ENCODE results near the gene USP12. TPM values are rescaled to one million over a fixed set of nuclear protein-coding genes. Genes with fewer than 3 reads are reported as not detected.
"Not testable (repeated sequence)": the region's sequence is repeated elsewhere in the genome, so short reads cannot be mapped to it uniquely, and the experiment has no call there.

USP12 gene
- total RNA-seq, 2 donors from 2014 or later: 11.3 to 21.5 TPM

DNA sequence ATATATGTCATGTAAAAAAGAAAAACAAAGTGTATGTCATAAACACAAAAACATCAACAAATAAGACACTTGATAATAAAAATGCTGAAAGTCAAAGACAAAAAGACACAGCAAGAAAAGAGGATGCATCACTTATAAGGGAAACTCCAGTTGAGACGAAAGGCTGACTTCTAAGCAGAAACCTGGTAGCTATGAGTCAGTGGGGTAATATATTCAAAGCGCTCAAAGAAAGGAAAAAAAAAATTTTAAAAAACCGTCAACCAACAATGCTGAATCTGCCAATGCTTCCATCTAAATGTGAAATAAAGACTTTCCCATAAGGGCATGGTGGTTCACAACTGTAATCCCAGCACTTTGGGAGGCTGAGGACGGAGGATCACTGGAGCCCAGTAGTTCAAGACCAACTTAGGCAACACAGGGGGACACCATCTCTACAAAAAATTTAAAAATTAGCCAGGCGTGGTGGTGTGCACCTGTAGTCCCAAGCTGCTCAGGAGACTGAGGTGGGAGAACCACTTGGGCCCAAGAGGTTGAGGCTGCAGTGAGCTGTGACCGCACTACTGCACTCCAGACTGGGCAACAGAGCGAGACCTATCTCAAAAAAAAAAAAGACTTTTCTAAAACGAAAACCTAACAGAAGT lies 24.0 kb downstream of the USP12 start:
- WGBS: 91% methylated on average over 8 of the region's 8 CpGs
- intact Hi-C loops (cut with DNase I): no loop called here
- TF ChIP-seq POLR2A (IDR thresholded peaks at IDR 0.05) (no peak), POLR2AphosphoS5 (IDR thresholded peaks at IDR 0.05) (no peak)
- TF ChIP-seq, protein P1, sequence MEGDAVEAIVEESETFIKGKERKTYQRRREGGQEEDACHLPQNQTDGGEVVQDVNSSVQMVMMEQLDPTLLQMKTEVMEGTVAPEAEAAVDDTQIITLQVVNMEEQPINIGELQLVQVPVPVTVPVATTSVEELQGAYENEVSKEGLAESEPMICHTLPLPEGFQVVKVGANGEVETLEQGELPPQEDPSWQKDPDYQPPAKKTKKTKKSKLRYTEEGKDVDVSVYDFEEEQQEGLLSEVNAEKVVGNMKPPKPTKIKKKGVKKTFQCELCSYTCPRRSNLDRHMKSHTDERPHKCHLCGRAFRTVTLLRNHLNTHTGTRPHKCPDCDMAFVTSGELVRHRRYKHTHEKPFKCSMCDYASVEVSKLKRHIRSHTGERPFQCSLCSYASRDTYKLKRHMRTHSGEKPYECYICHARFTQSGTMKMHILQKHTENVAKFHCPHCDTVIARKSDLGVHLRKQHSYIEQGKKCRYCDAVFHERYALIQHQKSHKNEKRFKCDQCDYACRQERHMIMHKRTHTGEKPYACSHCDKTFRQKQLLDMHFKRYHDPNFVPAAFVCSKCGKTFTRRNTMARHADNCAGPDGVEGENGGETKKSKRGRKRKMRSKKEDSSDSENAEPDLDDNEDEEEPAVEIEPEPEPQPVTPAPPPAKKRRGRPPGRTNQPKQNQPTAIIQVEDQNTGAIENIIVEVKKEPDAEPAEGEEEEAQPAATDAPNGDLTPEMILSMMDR (IDR thresholded peaks at IDR 0.05): no peak
- Histone ChIP-seq H3K4me1 (replicated peaks) (no peaks in the 10 kb centered on the region), H3K9me3 (no peaks in the 10 kb centered on the region), H3K27me3 (replicated peaks; ENCODE audit: insufficient read depth) (no peaks in the 10 kb centered on the region), H3K36me3 (no peaks in the 10 kb centered on the region), H3K4me3 (no peak overlapping the region), H3K27ac (no peak overlapping the region)
- no peak for DNase-seq (ENCODE audit: low spot score)

- no peak overlapping the region for H3K4me3 ChIP-seq
- no peaks in the 10 kb centered on the region for H3K9me3 ChIP-seq
- no peaks in the 10 kb centered on the region for H3K4me1 ChIP-seq (replicated peaks)
- H3K36me3 ChIP-seq: no peaks in the 10 kb centered on the region
- TF ChIP-seq POLR2AphosphoS5 (IDR thresholded peaks at IDR 0.05): no peak
- TF ChIP-seq, protein P1 (IDR thresholded peaks at IDR 0.05): no peak
- TF ChIP-seq POLR2A (IDR thresholded peaks at IDR 0.05): no peak
- intact Hi-C loops (cut with DNase I): no loop called here
- WGBS: 94% methylated on average over 5 of the region's 5 CpGs
- no peak overlapping the region for H3K27ac ChIP-seq
- no peak for DNase-seq (ENCODE audit: low spot score)
- no peaks in the 10 kb centered on the region for H3K27me3 ChIP-seq (replicated peaks; ENCODE audit: insufficient read depth)
These were observed 29.9 kb downstream of the USP12 start for GRCh38 chr13:27141746-27142145.

GRCh38 chr13:27141159-27141558 lies 30.5 kb downstream of the USP12 start:
- H3K27ac ChIP-seq; H3K36me3 ChIP-seq; intact Hi-C loops (cut with DNase I); DNase-seq (ENCODE audit: low spot score); H3K4me3 ChIP-seq; H3K27me3 ChIP-seq (replicated peaks; ENCODE audit: insufficient read depth); H3K4me1 ChIP-seq (replicated peaks); H3K9me3 ChIP-seq: not testable (repeated sequence)
- WGBS: 94% methylated on average over 5 of the region's 5 CpGs

DNA sequence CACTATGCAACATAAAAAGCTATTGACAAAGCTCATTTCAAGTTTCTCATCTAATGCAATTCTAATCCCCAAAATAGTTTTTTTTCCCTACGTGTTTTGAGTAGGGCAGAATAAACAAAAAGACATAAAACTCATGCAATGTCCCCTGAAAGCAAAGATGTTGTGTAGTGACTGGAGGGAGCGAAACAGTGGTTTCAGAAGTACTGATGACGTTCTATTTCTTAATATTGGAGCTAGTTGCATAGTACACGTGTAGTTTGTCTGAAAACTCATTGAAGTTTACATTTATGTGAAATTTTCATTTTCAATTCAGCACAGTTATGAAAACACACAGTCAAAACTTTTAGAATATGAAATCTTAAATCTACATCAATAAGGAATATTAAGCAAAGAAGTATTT lies 31.6 kb downstream of the USP12 start:
- H3K4me1 ChIP-seq (replicated peaks): no peaks in the 10 kb centered on the region
- 97% methylated on average over 4 of the region's 4 CpGs for WGBS

DNA sequence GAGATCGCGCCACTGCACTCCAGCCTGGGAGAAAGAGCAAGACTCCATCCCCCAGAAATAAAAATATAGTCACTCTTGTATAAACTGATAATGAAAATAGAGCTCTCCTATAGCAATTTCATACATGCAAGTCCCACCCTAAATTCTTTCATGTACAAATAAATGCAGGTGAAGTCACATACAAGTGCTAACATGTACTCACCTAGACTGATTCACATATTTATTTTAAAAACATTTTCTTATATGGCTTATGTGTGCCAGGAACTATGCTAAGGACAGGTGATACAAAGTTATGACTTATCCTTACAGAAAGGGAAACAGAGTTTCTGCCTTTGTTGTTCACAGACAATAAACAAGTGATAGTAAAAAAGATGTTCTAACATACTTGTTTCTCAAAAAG lies 32.0 kb downstream of the USP12 start:
- Histone ChIP-seq H3K27me3 (replicated peaks; ENCODE audit: insufficient read depth) (no peaks in the 10 kb centered on the region), H3K4me3 (no peak overlapping the region), H3K36me3 (no peaks in the 10 kb centered on the region), H3K9me3 (no peaks in the 10 kb centered on the region), H3K4me1 (replicated peaks) (no peaks in the 10 kb centered on the region), H3K27ac (no peak overlapping the region)
- TF ChIP-seq POLR2AphosphoS5 (IDR thresholded peaks at IDR 0.05) (no peak), POLR2A (IDR thresholded peaks at IDR 0.05) (no peak)
- TF ChIP-seq, protein P1 (IDR thresholded peaks at IDR 0.05): no peak
- WGBS: 93% methylated on average over 2 of the region's 2 CpGs
- no peak for DNase-seq (ENCODE audit: low spot score)
- intact Hi-C loops (cut with DNase I): no loop called here

More for the DNA sequence above, 31.6 kb downstream of the USP12 start:
- H3K9me3 ChIP-seq: no peaks in the 10 kb centered on the region
- H3K36me3 ChIP-seq: no peaks in the 10 kb centered on the region
- H3K4me3 ChIP-seq: no peak overlapping the region
- DNase-seq (ENCODE audit: low spot score): no peak
- no peak overlapping the region for H3K27ac ChIP-seq
- TF ChIP-seq, protein P1 (IDR thresholded peaks at IDR 0.05): no peak
- no peak for TF ChIP-seq POLR2A (IDR thresholded peaks at IDR 0.05)
- H3K27me3 ChIP-seq (replicated peaks; ENCODE audit: insufficient read depth): no peaks in the 10 kb centered on the region
- intact Hi-C loops (cut with DNase I): no loop called here

All from prostate gland (tissue), 2 donors.